Caco-2 (cell line): Measurements from ENCODE around the gene CD163. TPM values are rescaled to one million over a fixed set of nuclear protein-coding genes. Genes with fewer than 3 reads are reported as not detected.

ENCODE experiments used
- BruUV-seq: library from RNA; stranded (reverse); fragments of 400-500 nt; replicated peaks from 2 replicates; lab custom pipeline; 2021; lab: Mats Ljungman, UMichigan
- CTCF ChIA-PET: fragments of 300-600 bp; sonication (Branson Sonifier 250); formaldehyde crosslinking; loops from one replicate; lab custom pipeline; 2022; ENCODE audit warnings: antibody characterized with exemption; lab: Charles Lee
- POLR2A ChIA-PET: fragments of 300-600 bp; sonication (Branson Sonifier 250); formaldehyde crosslinking; loops from one replicate; lab custom pipeline; 2022; ENCODE audit warnings: antibody characterized with exemption; lab: Charles Lee
- DNase-seq, 2 experiments: peaks; one replicate each; pipeline versions ENCODE4 v3.0.0 to v3.0.0-alpha.2; 2020 to 2022
- H3K27me3 ChIP-seq: replicated peaks from 2 replicates; pipeline ENCODE4 v1.6.0; 2011; ENCODE audit warnings: low read length; ENCODE audit not compliant: control insufficient read depth, insufficient read depth
- H3K36me3 ChIP-seq: 2 replicates; pipeline ENCODE4 v1.5.1; 2011; ENCODE audit warnings: low read length; ENCODE audit not compliant: control insufficient read depth, insufficient read depth
- H3K4me1 ChIP-seq: fragments of 250-450 bp; sonication (Bioruptor Pico); 2 replicates; pipeline ENCODE4 v1.5.1; 2020; ENCODE audit warnings: mild to moderate bottlenecking
- H3K4me3 ChIP-seq: 2 replicates; pipeline ENCODE4 v1.5.1; 2011; ENCODE audit warnings: low read depth, mild to moderate bottlenecking, control low read depth, low read length
- H3K9me3 ChIP-seq: fragments of 250-450 bp; sonication (Bioruptor Pico); 2 replicates; pipeline ENCODE4 v1.5.1; 2020; ENCODE audit warnings: mild to moderate bottlenecking, moderate library complexity
- H3K27ac Mint-ChIP-seq: one replicate; pipeline ENCODE4 v1.8.0; 2022; ENCODE audit warnings: mixed read lengths; ENCODE audit not compliant: unreplicated experiment
- H3K27me3 Mint-ChIP-seq: one replicate; pipeline ENCODE4 v1.8.0; 2022; ENCODE audit warnings: mixed read lengths; ENCODE audit not compliant: insufficient read depth, unreplicated experiment
- H3K36me3 Mint-ChIP-seq: one replicate; pipeline ENCODE4 v1.8.0; 2022; ENCODE audit warnings: mild to moderate bottlenecking, mixed read lengths; ENCODE audit not compliant: insufficient read depth, unreplicated experiment
- H3K4me1 Mint-ChIP-seq: one replicate; pipeline ENCODE4 v1.8.0; 2022; ENCODE audit warnings: low read depth, mixed read lengths; ENCODE audit not compliant: unreplicated experiment
- H3K4me3 Mint-ChIP-seq: one replicate; pipeline ENCODE4 v1.8.0; 2022; ENCODE audit warnings: mild to moderate bottlenecking, moderate library complexity, mixed read lengths; ENCODE audit not compliant: unreplicated experiment
- H3K9me3 Mint-ChIP-seq: one replicate; pipeline ENCODE4 v1.8.0; 2022; ENCODE audit warnings: mixed read lengths; ENCODE audit not compliant: unreplicated experiment
- CTCF ChIP-seq, 2 experiments: fragments of 200-600 bp in 1 of 2; IDR thresholded peaks; 1 replicate in 1 of 2; 2 replicates in 1 of 2; pipeline versions ENCODE4 v1.5.1 to v1.8.0; 2011 to 2022; ENCODE audit warnings: antibody characterized with exemption in 1 of 2, control low read depth in 1 of 2, inconsistent platforms in 1 of 2, low read depth in 1 of 2, low read length in 1 of 2, mild to moderate bottlenecking in 1 of 2, moderate library complexity in 1 of 2; ENCODE audit not compliant: insufficient read depth in 1 of 2, severe bottlenecking in 1 of 2, unreplicated experiment in 1 of 2
- intact Hi-C: fragments of 100-400 bp; cut with micrococcal nuclease; formaldehyde crosslinking; loops from one replicate; pipeline ENCODE4 v1.10.0; 2022; ENCODE audit not compliant: unreplicated experiment
- total RNA-seq: library from RNA; stranded (reverse); gene quantifications from 2 replicates; pipeline ENCODE4 v1.2.3, GENCODE V29; 2022

CD163 gene
- total RNA-seq, 1 experiment from 2014 or later = 0.20 TPM

GRCh38 chr12:7502612-7503011 is 965 bp downstream of the CD163 start:
- intact Hi-C loops = no loop called here
- Mint-ChIP-seq H3K27me3 (peaks cover 10% of the 10 kb centered on the region), H3K36me3 (no peaks in the 10 kb centered on the region), H3K9me3 (peaks cover 2% of the 10 kb centered on the region), H3K4me1 (peaks cover 13% of the 10 kb centered on the region), H3K4me3 (no peak overlapping the region), H3K27ac (no peak overlapping the region)
- Histone ChIP-seq H3K36me3 (no peaks in the 10 kb centered on the region), H3K9me3 (no peaks in the 10 kb centered on the region), H3K27me3 (no peaks in the 10 kb centered on the region), H3K4me1 (peaks cover 5% of the 10 kb centered on the region), H3K4me3 (no peak overlapping the region)
- CTCF ChIA-PET = interaction anchor here (0.6 kb wide), 1 partner anchor 16 kb away, joined by 3 read pairs; no protein-coding TSS in a partner anchor
- POLR2A ChIA-PET = no interaction called here
- no peak for DNase-seq
- BruUV-seq = no TSS peak
- no peak for TF ChIP-seq CTCF (IDR thresholded peaks at IDR 0.05; ENCODE audit: insufficient read depth in 1 of 2, low read depth in 1 of 2, low read length in 1 of 2, severe bottlenecking in 1 of 2, unreplicated experiment in 1 of 2)

DNA sequence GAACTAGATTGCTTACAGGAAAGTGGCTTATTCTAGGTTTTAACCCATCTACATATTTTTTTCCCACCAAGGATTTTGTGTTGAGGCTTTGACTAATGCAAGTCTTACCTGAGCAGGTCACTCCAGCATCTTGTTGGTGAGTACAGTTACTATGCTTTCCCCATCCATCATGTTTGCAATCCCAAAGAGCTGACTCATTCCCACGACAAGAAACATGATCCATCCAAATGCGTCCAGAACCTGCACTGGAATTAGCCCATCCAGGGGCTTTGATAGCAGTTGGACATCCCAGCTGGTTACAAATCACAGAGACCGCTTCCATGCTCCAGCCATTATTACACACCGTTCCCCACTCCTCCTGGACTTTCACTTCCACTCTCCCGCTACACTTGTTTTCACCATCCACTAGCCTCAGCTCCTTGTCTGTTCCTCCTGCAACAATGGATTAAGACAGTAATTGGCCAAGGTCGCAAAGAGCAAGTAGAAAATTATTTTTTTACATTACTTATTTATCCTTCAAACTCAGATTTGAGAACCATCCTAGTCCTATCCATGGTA is 2.5 kb downstream of the CD163 start:
- Mint-ChIP-seq H3K4me3 (no peak overlapping the region), H3K4me1 (peaks cover 24% of the 10 kb centered on the region), H3K27me3 (peaks cover 10% of the 10 kb centered on the region), H3K9me3 (no peaks in the 10 kb centered on the region), H3K36me3 (no peaks in the 10 kb centered on the region), H3K27ac (no peak overlapping the region)
- intact Hi-C loops = no loop called here
- no peaks in the 10 kb centered on the region for H3K27me3 ChIP-seq
- ChIA-PET POLR2A (no interaction called here), CTCF (no interaction called here)
- BruUV-seq = no TSS peak
- H3K4me3 ChIP-seq = no peak overlapping the region
- no peaks in the 10 kb centered on the region for H3K36me3 ChIP-seq
- DNase-seq = no peak
- no peak for TF ChIP-seq CTCF (IDR thresholded peaks at IDR 0.05; ENCODE audit: insufficient read depth in 1 of 2, low read depth in 1 of 2, low read length in 1 of 2, severe bottlenecking in 1 of 2, unreplicated experiment in 1 of 2)
- H3K4me1 ChIP-seq = peaks cover 18% of the 10 kb centered on the region
- H3K9me3 ChIP-seq = no peaks in the 10 kb centered on the region

- no peak for TF ChIP-seq CTCF (IDR thresholded peaks at IDR 0.05; ENCODE audit: insufficient read depth in 1 of 2, low read depth in 1 of 2, low read length in 1 of 2, severe bottlenecking in 1 of 2, unreplicated experiment in 1 of 2)
- ChIA-PET POLR2A (no interaction called here), CTCF (no interaction called here)
- Histone ChIP-seq H3K4me3 (no peak overlapping the region), H3K4me1 (peaks cover 18% of the 10 kb centered on the region), H3K9me3 (no peaks in the 10 kb centered on the region), H3K27me3 (no peaks in the 10 kb centered on the region), H3K36me3 (no peaks in the 10 kb centered on the region)
- intact Hi-C loops = no loop called here
- no peak for DNase-seq
- Mint-ChIP-seq H3K4me3 (no peak overlapping the region), H3K27me3 (peaks cover 10% of the 10 kb centered on the region), H3K4me1 (peaks cover 24% of the 10 kb centered on the region), H3K36me3 (no peaks in the 10 kb centered on the region), H3K9me3 (no peaks in the 10 kb centered on the region), H3K27ac (no peak overlapping the region)
- BruUV-seq = no TSS peak
Observed at GRCh38 chr12:7499636-7500035, 3.9 kb downstream of the CD163 start.
